Loucy (cell line): ENCODE results near the gene GARIN5A.

ENCODE experiments used
- EZH2phosphoT487 ChIP-seq: fragments of 200-600 bp; IDR thresholded peaks from 2 replicates; pipeline ENCODE4 v1.6.1; 2018; ENCODE audit warnings: antibody characterized with exemption, mild to moderate bottlenecking, moderate library complexity, borderline replicate concordance
- TF ChIP-seq, protein P1 (sequence below): fragments of 200-600 bp; sonication (generic); conservative IDR thresholded peaks from 2 replicates; pipeline ENCODE4 v1.5.1; 2014; ENCODE audit warnings: mild to moderate bottlenecking, antibody characterized with exemption, low read length

DNA sequence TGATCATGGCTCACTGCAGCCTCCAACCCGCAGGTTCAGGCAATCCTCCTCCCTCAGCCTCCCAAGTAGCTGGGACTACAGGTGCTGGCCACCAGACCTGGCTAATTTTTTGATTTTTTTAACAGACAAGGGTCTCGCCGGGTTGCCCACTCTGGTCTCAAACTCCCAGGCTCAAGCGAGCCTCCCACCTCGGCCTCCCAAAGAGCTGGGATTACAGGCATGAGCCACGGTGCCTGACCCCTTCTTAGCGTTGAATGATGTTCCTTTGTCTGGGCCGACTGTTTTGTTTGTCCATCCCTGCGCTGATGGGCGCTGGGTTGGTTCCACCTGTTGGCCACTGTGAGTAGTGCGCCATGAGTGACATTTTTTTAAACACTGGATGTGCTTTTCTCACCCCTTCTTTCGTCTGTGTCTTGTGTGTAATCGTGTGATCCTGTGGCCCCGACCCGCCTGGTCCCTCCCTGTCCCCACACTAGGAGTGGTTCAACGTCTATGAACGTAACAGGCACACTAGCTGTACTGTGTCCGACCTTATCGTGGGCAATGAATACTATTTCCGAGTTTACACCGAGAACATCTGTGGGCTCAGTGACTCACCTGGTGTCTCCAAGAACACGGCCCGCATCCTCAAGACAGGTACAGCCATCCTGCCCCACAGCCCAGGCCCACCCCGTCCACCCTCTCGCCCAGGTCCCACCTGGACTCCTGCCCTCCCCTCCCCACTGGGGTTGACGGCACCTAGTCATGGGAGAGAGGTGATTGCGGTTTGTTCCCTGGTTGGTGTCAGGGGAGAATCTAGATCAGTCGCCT, 15.4 kb downstream of the GARIN5A start:
- TF ChIP-seq, protein P1, sequence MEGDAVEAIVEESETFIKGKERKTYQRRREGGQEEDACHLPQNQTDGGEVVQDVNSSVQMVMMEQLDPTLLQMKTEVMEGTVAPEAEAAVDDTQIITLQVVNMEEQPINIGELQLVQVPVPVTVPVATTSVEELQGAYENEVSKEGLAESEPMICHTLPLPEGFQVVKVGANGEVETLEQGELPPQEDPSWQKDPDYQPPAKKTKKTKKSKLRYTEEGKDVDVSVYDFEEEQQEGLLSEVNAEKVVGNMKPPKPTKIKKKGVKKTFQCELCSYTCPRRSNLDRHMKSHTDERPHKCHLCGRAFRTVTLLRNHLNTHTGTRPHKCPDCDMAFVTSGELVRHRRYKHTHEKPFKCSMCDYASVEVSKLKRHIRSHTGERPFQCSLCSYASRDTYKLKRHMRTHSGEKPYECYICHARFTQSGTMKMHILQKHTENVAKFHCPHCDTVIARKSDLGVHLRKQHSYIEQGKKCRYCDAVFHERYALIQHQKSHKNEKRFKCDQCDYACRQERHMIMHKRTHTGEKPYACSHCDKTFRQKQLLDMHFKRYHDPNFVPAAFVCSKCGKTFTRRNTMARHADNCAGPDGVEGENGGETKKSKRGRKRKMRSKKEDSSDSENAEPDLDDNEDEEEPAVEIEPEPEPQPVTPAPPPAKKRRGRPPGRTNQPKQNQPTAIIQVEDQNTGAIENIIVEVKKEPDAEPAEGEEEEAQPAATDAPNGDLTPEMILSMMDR, result peak; percentile 82
- no peak for TF ChIP-seq EZH2phosphoT487
